ENCODE results near the gene ADAP1. TPM values are rescaled to one million over a fixed set of nuclear protein-coding genes. Genes with fewer than 3 reads are reported as not detected.
A peak's percentile ranks its signal among the peaks of the same experiment; 100 is the strongest.

ADAP1 gene
- total RNA-seq, 2 donors from 2014 or later = 24.5 to 24.6 TPM

GRCh38 chr7:879706-880105, 74.8 kb downstream of the ADAP1 start:
- Histone ChIP-seq H3K4me1 (ENCODE audit: control insufficient read depth in 1 of 2, low read depth in 2 of 2) (peaks cover 16 to 51% of the 10 kb centered on the region in 2 donors), H3K9me3 (no peaks in the 10 kb centered on the region), H3K27me3 (replicated peaks; ENCODE audit: insufficient read depth) (no peaks in the 10 kb centered on the region), H3K27ac (no peak overlapping the region), H3K4me3 (no peak overlapping the region), H3K36me3 (peaks cover 2% of the 10 kb centered on the region)
- ATAC-seq (ENCODE audit: insufficient number of reproducible peaks, low FRiP score, low read depth) (no peak), DNase-seq (ENCODE audit: low spot score) (no peak)
- TF ChIP-seq CTCF (IDR thresholded peaks at IDR 0.05) = no peak

GRCh38 chr7:879093-879492, 75.4 kb downstream of the ADAP1 start:
- no peak for ATAC-seq (ENCODE audit: insufficient number of reproducible peaks, low FRiP score, low read depth)
- Histone ChIP-seq H3K4me1 (ENCODE audit: control insufficient read depth in 1 of 2, low read depth in 2 of 2) (peaks cover 14 to 47% of the 10 kb centered on the region in 2 donors), H3K4me3 (no peak overlapping the region), H3K27me3 (replicated peaks; ENCODE audit: insufficient read depth) (no peaks in the 10 kb centered on the region), H3K9me3 (no peaks in the 10 kb centered on the region), H3K27ac (no peak overlapping the region), H3K36me3 (peaks cover 2% of the 10 kb centered on the region)
- no peak for TF ChIP-seq CTCF (IDR thresholded peaks at IDR 0.05)
- DNase-seq (ENCODE audit: low spot score) = no peak

DNA sequence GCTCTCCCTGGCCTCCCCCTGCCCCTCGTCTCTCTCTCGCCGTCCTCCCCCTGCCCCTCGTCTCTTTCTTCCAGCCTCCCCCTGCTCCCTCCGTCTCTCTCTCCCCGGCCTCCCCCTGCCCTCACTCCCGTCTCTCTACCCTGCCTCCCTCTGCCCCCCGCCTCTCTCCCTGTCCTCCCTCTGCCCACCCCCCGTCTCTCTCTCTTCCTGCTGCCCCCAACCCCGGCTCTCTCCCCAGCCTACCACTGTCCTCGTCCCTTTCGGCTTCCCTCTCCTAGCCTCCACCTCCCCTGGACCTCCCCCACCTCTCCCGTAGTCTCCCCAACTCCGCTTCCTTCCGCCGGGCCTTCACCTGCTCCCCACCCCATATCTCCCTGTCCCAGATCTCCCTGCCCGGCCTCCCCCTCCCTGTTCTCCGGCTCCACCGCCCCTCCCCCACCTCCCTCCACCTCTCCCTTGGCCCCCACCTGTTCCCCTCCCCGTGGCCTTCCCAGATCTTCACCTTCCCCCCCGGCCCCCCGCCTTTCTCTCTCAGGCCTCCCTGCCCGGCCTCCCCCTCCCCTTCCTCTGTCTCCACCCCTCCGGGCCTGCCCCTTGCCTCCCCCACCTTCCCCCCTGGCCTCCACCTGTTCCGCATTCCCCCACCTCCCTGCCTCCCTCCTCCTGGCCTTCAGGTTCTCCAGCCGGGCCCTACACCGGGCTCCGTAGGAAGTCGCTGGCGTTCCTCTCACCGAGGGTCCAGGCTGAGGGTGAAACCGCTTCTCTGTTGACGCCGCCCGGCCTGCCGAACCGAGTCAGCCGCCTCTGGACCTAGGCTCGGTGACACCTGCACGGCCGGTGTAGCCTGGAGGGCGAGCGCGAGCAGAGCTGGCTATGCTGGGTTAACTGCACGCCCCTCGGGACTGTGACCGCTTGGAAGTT, 76.9 kb downstream of the ADAP1 start:
- Histone ChIP-seq H3K4me1 (ENCODE audit: control insufficient read depth in 1 of 2, low read depth in 2 of 2) (peaks cover 9 to 45% of the 10 kb centered on the region in 2 donors), H3K27ac (peak overlapping the region; percentile 79 to 80), H3K9me3 (no peaks in the 10 kb centered on the region), H3K27me3 (replicated peaks; ENCODE audit: insufficient read depth) (no peaks in the 10 kb centered on the region), H3K4me3 (peak overlapping the region; percentile 91), H3K36me3 (peaks cover 7% of the 10 kb centered on the region)
- DNase-seq (ENCODE audit: low spot score) (no peak), ATAC-seq (ENCODE audit: insufficient number of reproducible peaks, low FRiP score, low read depth) (no peak)
- no peak for TF ChIP-seq CTCF (IDR thresholded peaks at IDR 0.05)

DNA sequence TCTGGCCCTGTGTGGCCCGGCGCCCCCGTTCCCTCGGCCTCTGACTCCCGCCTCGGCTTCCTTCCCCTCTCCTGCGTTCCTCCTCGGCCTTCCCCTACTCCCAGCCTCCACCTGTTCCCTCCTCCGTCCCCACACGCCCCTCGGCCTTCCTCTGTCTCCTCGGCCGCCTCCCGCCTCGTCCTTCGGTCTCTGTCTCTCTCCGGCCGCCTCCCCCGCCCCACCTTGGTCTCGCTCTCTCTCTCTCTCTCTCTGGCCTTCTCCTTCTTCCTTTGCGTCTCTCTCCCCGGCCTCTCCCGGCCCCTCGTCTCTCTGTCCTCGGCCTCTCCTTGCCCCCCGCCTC, 77.5 kb downstream of the ADAP1 start:
- peaks cover 9 to 43% of the 10 kb centered on the region in 2 donors for H3K4me1 ChIP-seq (ENCODE audit: control insufficient read depth in 1 of 2, low read depth in 2 of 2)
- H3K4me3 ChIP-seq = peak overlapping the region; percentile 91
- no peak for TF ChIP-seq CTCF (IDR thresholded peaks at IDR 0.05)
- no peak for ATAC-seq (ENCODE audit: insufficient number of reproducible peaks, low FRiP score, low read depth)
- H3K27me3 ChIP-seq (replicated peaks; ENCODE audit: insufficient read depth) = no peaks in the 10 kb centered on the region
- no peaks in the 10 kb centered on the region for H3K9me3 ChIP-seq
- H3K36me3 ChIP-seq = peaks cover 12% of the 10 kb centered on the region
- no peak for DNase-seq (ENCODE audit: low spot score)
- H3K27ac ChIP-seq = peak overlapping the region; percentile 79 to 80

GRCh38 chr7:876077-876971, 78.2 kb downstream of the ADAP1 start, which contains the start of gene GET4:
TSS of gene GET4 (plus strand) at chr7:876554. CDS start at chr7:876646, 92 bp downstream.
- no peak for TF ChIP-seq CTCF (IDR thresholded peaks at IDR 0.05)
- Histone ChIP-seq H3K27me3 (replicated peaks; ENCODE audit: insufficient read depth) (no peaks in the 10 kb centered on the region), H3K27ac (peak within 1 kb of the TSS; percentile 79 to 80), H3K36me3 (peaks cover 18% of the 10 kb centered on the region), H3K9me3 (no peaks in the 10 kb centered on the region), H3K4me1 (ENCODE audit: control insufficient read depth in 1 of 2, low read depth in 2 of 2) (peaks cover 9 to 43% of the 10 kb centered on the region in 2 donors), H3K4me3 (peak within 1 kb of the TSS; percentile 91)
- DNase-seq (ENCODE audit: low spot score) (peak; percentile 80), ATAC-seq (ENCODE audit: insufficient number of reproducible peaks, low FRiP score, low read depth) (peak; percentile 64)

All from thoracic aorta (tissue), 2 donors.